Measurements from ENCODE around the gene ACOT4.
"Not testable (repeated sequence)": the region's sequence is repeated elsewhere in the genome, so short reads cannot be mapped to it uniquely, and the experiment has no call there.

Gene ACOT4

DNA sequence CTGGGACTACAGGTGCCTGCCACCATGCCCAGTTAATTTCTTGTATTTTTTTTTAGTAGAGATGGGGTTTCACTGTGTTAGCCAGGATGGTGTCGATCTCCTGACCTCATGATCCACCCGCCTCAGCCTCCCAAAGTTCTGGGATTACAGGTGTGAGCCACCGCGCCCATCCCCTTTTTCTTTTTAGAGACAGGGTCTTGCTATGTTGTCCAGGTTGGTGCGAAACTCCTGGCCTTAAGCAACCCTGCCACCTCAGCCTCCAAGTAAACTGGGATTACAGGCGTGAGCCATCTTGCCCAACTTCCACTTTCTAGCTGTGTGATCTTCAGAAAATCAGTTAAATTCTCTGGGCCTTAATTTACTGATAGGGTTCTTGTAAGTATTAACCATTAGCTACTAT is 24.7 kb upstream of the ACOT4 start:
- peaks cover 21% of the 10 kb centered on the region for H3K4me1 ChIP-seq (ENCODE audit: control insufficient read depth, insufficient read depth, low read length)
- not testable (repeated sequence) for H3K36me3 ChIP-seq (ENCODE audit: control insufficient read depth, insufficient read depth, low read length, severe bottlenecking)

DNA sequence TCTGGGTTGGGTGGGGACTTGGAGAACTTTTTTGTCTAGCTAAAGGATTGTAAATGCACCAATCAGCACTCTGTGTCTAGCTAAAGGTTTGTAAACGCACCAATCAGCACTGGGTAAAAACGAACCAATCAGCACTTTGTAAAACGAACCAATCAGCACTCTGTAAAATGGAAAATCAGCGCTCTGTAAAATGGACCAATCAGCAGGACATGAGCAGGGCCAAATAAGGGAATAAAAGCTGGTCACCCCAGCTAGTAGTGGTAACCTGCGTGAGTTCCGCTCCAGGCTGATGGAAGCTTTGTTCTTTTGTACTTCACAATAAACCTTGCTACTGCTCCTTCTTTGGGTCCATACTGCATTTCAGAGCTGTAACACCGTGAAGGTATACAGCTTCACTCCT is 24.3 kb upstream of the ACOT4 start:
- no peaks in the 10 kb centered on the region for H3K36me3 ChIP-seq (ENCODE audit: control insufficient read depth, insufficient read depth, low read length, severe bottlenecking)
- H3K4me1 ChIP-seq (ENCODE audit: control insufficient read depth, insufficient read depth, low read length), result peaks cover 21% of the 10 kb centered on the region
- peak overlapping the region; percentile 91 for H3K4me3 ChIP-seq (ENCODE audit: low read length)
- no peaks in the 10 kb centered on the region for H3K9me3 ChIP-seq (ENCODE audit: control insufficient read depth, low read length)
- DNase-seq (ENCODE audit: low read depth), result no peak
- H3K27me3 ChIP-seq (replicated peaks; ENCODE audit: control insufficient read depth, insufficient read depth, low read length), result no peaks in the 10 kb centered on the region
- peak overlapping the region; percentile 98 for H3K9ac ChIP-seq (ENCODE audit: low read length)

More for the DNA sequence above, 24.7 kb upstream of the ACOT4 start:
- not testable (repeated sequence) for H3K9ac ChIP-seq (ENCODE audit: low read length); H3K27me3 ChIP-seq (replicated peaks; ENCODE audit: control insufficient read depth, insufficient read depth, low read length); DNase-seq (ENCODE audit: low read depth); H3K9me3 ChIP-seq (ENCODE audit: control insufficient read depth, low read length)
- peak overlapping the region; percentile 91 for H3K4me3 ChIP-seq (ENCODE audit: low read length)

GRCh38 chr14:73567951-73568885 is 23.5 kb upstream of the ACOT4 start:
- Histone ChIP-seq H3K4me1 (ENCODE audit: control insufficient read depth, insufficient read depth, low read length) (peaks cover 21% of the 10 kb centered on the region), H3K9me3 (ENCODE audit: control insufficient read depth, low read length) (no peaks in the 10 kb centered on the region), H3K27me3 (replicated peaks; ENCODE audit: control insufficient read depth, insufficient read depth, low read length) (no peaks in the 10 kb centered on the region), H3K9ac (ENCODE audit: low read length) (peak overlapping the region; percentile 98), H3K4me3 (ENCODE audit: low read length) (peak overlapping the region; percentile 91), H3K36me3 (ENCODE audit: control insufficient read depth, insufficient read depth, low read length, severe bottlenecking) (peaks cover under 1% of the 10 kb centered on the region)
- peak; percentile 36 for DNase-seq (ENCODE audit: low read depth)

GRCh38 chr14:73568886-73569184 is 22.8 kb upstream of the ACOT4 start:
- not testable (repeated sequence) for DNase-seq (ENCODE audit: low read depth); H3K36me3 ChIP-seq (ENCODE audit: control insufficient read depth, insufficient read depth, low read length, severe bottlenecking); H3K9me3 ChIP-seq (ENCODE audit: control insufficient read depth, low read length); H3K27me3 ChIP-seq (replicated peaks; ENCODE audit: control insufficient read depth, insufficient read depth, low read length)
- peak overlapping the region; percentile 98 for H3K9ac ChIP-seq (ENCODE audit: low read length)
- H3K4me3 ChIP-seq (ENCODE audit: low read length), result peak overlapping the region; percentile 91
- H3K4me1 ChIP-seq (ENCODE audit: control insufficient read depth, insufficient read depth, low read length), result peaks cover 21% of the 10 kb centered on the region

- Histone ChIP-seq H3K4me3 (ENCODE audit: low read length) (peak within 1 kb of the TSS; percentile 91), H3K36me3 (ENCODE audit: control insufficient read depth, insufficient read depth, low read length, severe bottlenecking) (peaks cover 12% of the 10 kb centered on the region), H3K9ac (ENCODE audit: low read length) (peak within 1 kb of the TSS; percentile 98), H3K4me1 (ENCODE audit: control insufficient read depth, insufficient read depth, low read length) (peaks cover 21% of the 10 kb centered on the region)
- peak; percentile 94 for DNase-seq (ENCODE audit: low read depth)
- H3K9me3 ChIP-seq (ENCODE audit: control insufficient read depth, low read length); H3K27me3 ChIP-seq (replicated peaks; ENCODE audit: control insufficient read depth, insufficient read depth, low read length): not testable (repeated sequence)
Observed at GRCh38 chr14:73569185-73569958, 22.3 kb upstream of the ACOT4 start, which contains the start of gene ACOT2. Gene ACOT2 (plus strand): TSS chr14:73569213. CDS start chr14:73569241, 28 bp downstream.

GRCh38 chr14:73570913-73571312 is 20.8 kb upstream of the ACOT4 start:
- not testable (repeated sequence) for H3K27me3 ChIP-seq (replicated peaks; ENCODE audit: control insufficient read depth, insufficient read depth, low read length); H3K9me3 ChIP-seq (ENCODE audit: control insufficient read depth, low read length)
- DNase-seq (ENCODE audit: low read depth), result peak; percentile 50
- Histone ChIP-seq H3K36me3 (ENCODE audit: control insufficient read depth, insufficient read depth, low read length, severe bottlenecking) (peaks cover 18% of the 10 kb centered on the region), H3K9ac (ENCODE audit: low read length) (peak overlapping the region; percentile 98), H3K4me1 (ENCODE audit: control insufficient read depth, insufficient read depth, low read length) (peaks cover 21% of the 10 kb centered on the region), H3K4me3 (ENCODE audit: low read length) (peak overlapping the region; percentile 91)

- peaks cover 22% of the 10 kb centered on the region for H3K36me3 ChIP-seq (ENCODE audit: control insufficient read depth, insufficient read depth, low read length, severe bottlenecking)
- H3K27me3 ChIP-seq (replicated peaks; ENCODE audit: control insufficient read depth, insufficient read depth, low read length); DNase-seq (ENCODE audit: low read depth); H3K4me3 ChIP-seq (ENCODE audit: low read length); H3K9ac ChIP-seq (ENCODE audit: low read length); H3K9me3 ChIP-seq (ENCODE audit: control insufficient read depth, low read length): not testable (repeated sequence)
- peaks cover 15% of the 10 kb centered on the region for H3K4me1 ChIP-seq (ENCODE audit: control insufficient read depth, insufficient read depth, low read length)
Observed at GRCh38 chr14:73573034-73573433, 18.6 kb upstream of the ACOT4 start.

- H3K27me3 ChIP-seq (replicated peaks; ENCODE audit: control insufficient read depth, insufficient read depth, low read length); H3K4me1 ChIP-seq (ENCODE audit: control insufficient read depth, insufficient read depth, low read length); DNase-seq (ENCODE audit: low read depth); H3K4me3 ChIP-seq (ENCODE audit: low read length); H3K9me3 ChIP-seq (ENCODE audit: control insufficient read depth, low read length); H3K9ac ChIP-seq (ENCODE audit: low read length): not testable (repeated sequence)
- H3K36me3 ChIP-seq (ENCODE audit: control insufficient read depth, insufficient read depth, low read length, severe bottlenecking), result peaks cover 29% of the 10 kb centered on the region
Observed at GRCh38 chr14:73573740-73574139, 17.9 kb upstream of the ACOT4 start.

DNA sequence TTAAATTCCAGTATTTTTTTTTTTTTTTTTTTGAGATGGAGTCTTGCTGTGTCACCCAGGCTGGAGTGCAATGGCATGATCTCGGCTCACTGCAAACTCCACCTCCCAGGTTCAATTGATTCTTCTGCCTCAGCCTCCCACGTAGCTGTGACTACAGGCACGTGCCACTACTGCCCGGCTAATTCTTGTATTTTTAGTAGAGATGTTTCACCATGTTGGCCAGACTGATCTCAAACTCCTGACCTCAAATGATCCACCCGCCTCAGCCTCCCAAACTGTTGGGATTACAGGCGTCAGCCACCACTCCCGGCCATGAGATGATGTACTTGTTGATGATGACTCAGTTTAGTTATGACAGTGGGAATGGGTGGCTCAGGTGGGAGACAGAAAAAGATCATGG is 17.4 kb upstream of the ACOT4 start:
- H3K9me3 ChIP-seq (ENCODE audit: control insufficient read depth, low read length); H3K27me3 ChIP-seq (replicated peaks; ENCODE audit: control insufficient read depth, insufficient read depth, low read length): not testable (repeated sequence)

DNA sequence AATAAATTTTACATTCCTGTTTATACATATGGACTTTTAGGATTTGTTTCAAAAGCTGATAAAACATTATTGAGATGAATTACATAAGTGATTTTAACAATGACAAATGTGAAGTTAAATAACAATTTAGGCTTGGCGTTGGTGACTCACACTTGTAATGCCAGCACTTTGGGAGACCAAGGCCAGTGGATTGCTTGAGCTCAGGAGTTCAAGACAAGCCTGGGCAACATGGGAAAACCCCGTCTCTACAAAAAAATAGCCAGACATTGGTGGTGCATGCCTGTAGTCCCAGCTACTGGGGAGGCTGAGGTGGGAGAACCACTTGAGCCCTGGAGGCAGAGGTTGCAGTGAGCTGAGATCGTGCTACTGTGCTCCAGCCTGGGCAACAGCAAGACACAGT is 15.3 kb upstream of the ACOT4 start:
- no peak overlapping the region for H3K4me3 ChIP-seq (ENCODE audit: low read length)
- H3K36me3 ChIP-seq (ENCODE audit: control insufficient read depth, insufficient read depth, low read length, severe bottlenecking), result peaks cover 37% of the 10 kb centered on the region
- H3K9me3 ChIP-seq (ENCODE audit: control insufficient read depth, low read length), result no peaks in the 10 kb centered on the region
- DNase-seq (ENCODE audit: low read depth), result no peak
- no peaks in the 10 kb centered on the region for H3K27me3 ChIP-seq (replicated peaks; ENCODE audit: control insufficient read depth, insufficient read depth, low read length)
- H3K4me1 ChIP-seq (ENCODE audit: control insufficient read depth, insufficient read depth, low read length), result peaks cover 6% of the 10 kb centered on the region
- no peak overlapping the region for H3K9ac ChIP-seq (ENCODE audit: low read length)

More for the DNA sequence above, 17.4 kb upstream of the ACOT4 start:
- not testable (repeated sequence) for DNase-seq (ENCODE audit: low read depth); H3K4me3 ChIP-seq (ENCODE audit: low read length); H3K4me1 ChIP-seq (ENCODE audit: control insufficient read depth, insufficient read depth, low read length); H3K9ac ChIP-seq (ENCODE audit: low read length)
- H3K36me3 ChIP-seq (ENCODE audit: control insufficient read depth, insufficient read depth, low read length, severe bottlenecking), result peaks cover 29% of the 10 kb centered on the region

GRCh38 chr14:73577214-73577613 is 14.5 kb upstream of the ACOT4 start:
- H3K36me3 ChIP-seq (ENCODE audit: control insufficient read depth, insufficient read depth, low read length, severe bottlenecking), result peaks cover 37% of the 10 kb centered on the region
- H3K4me3 ChIP-seq (ENCODE audit: low read length); H3K27me3 ChIP-seq (replicated peaks; ENCODE audit: control insufficient read depth, insufficient read depth, low read length); DNase-seq (ENCODE audit: low read depth); H3K9me3 ChIP-seq (ENCODE audit: control insufficient read depth, low read length); H3K4me1 ChIP-seq (ENCODE audit: control insufficient read depth, insufficient read depth, low read length); H3K9ac ChIP-seq (ENCODE audit: low read length): not testable (repeated sequence)

Measured in adipocyte (in vitro differentiated cells).